Fibroblast of skin of left biceps (primary cell): ENCODE measurements around the gene FBXO33.
A peak's percentile ranks its signal among the peaks of the same experiment; 100 is the strongest.

ENCODE experiments used
- DNase-seq, 2 experiments: peaks; one replicate each; pipeline ENCODE4 v3.0.0-alpha.2; 2013; ENCODE audit warnings: low read depth in 2 of 2

FBXO33 gene

GRCh38 chr14:39432179-39432618 lies at the start of gene FBXO33:
Gene FBXO33 (minus strand): TSS chr14:39432433. CDS start chr14:39432162, 271 bp downstream.
- DNase-seq: peak; percentile 89 to 91

GRCh38 chr14:39474416-39474911 lies 42.2 kb upstream of the FBXO33 start:
- DNase-seq: no peak

- DNase-seq: no peak
These were observed 39.8 kb upstream of the FBXO33 start for GRCh38 chr14:39472078-39472477.

- no peak for DNase-seq
These were observed 37.0 kb upstream of the FBXO33 start for GRCh38 chr14:39469094-39469710.

GRCh38 chr14:39467889-39468524 lies 35.8 kb upstream of the FBXO33 start:
- DNase-seq: no peak

GRCh38 chr14:39459795-39460478 lies 27.7 kb upstream of the FBXO33 start:
- no peak for DNase-seq

- no peak for DNase-seq
These were observed 24.5 kb upstream of the FBXO33 start for GRCh38 chr14:39456702-39457250.

GRCh38 chr14:39454906-39455539 lies 22.8 kb upstream of the FBXO33 start:
- no peak for DNase-seq

GRCh38 chr14:39452680-39453079 lies 20.4 kb upstream of the FBXO33 start:
- DNase-seq: no peak

GRCh38 chr14:39451811-39452210 lies 19.6 kb upstream of the FBXO33 start:
- no peak for DNase-seq

- DNase-seq: no peak
These were observed 15.0 kb upstream of the FBXO33 start for GRCh38 chr14:39447175-39447661.

- no peak for DNase-seq
These were observed 14.0 kb upstream of the FBXO33 start for GRCh38 chr14:39446131-39446744.

- DNase-seq: no peak
These were observed 10.1 kb upstream of the FBXO33 start for GRCh38 chr14:39442293-39442692.

- DNase-seq: no peak
These were observed 9.6 kb upstream of the FBXO33 start for GRCh38 chr14:39441805-39442204.

GRCh38 chr14:39440975-39441374 lies 8.7 kb upstream of the FBXO33 start:
- no peak for DNase-seq

GRCh38 chr14:39435241-39435640 lies 3.0 kb upstream of the FBXO33 start:
- no peak for DNase-seq

GRCh38 chr14:39434401-39434800 lies 2.2 kb upstream of the FBXO33 start:
- DNase-seq: no peak

- no peak for DNase-seq
These were observed 1.2 kb upstream of the FBXO33 start for GRCh38 chr14:39433452-39433813.

- DNase-seq: peak in 1 of 2 experiments; percentile 15
These were observed 602 bp upstream of the FBXO33 start for GRCh38 chr14:39432619-39433451.

GRCh38 chr14:39431416-39432178 lies 636 bp downstream of the FBXO33 start:
- DNase-seq: no peak
